DOHH2 (cell line): ENCODE data around the gene RIPOR3.

Source experiments
- CTCF ChIP-seq: fragments of 200-600 bp; sonication (generic); IDR thresholded peaks from one replicate; pipeline ENCODE4 v1.5.1; 2014; ENCODE audit warnings: antibody characterized with exemption, mild to moderate bottlenecking, low read depth, low read length; ENCODE audit not compliant: poor library complexity, severe bottlenecking
- EZH2phosphoT487 ChIP-seq: fragments of 200-600 bp; sonication (generic); IDR thresholded peaks from 2 replicates; pipeline ENCODE4 v1.6.1; 2017; ENCODE audit warnings: borderline replicate concordance, mild to moderate bottlenecking, antibody characterized with exemption, low read length, moderate library complexity, mixed read lengths

DNA sequence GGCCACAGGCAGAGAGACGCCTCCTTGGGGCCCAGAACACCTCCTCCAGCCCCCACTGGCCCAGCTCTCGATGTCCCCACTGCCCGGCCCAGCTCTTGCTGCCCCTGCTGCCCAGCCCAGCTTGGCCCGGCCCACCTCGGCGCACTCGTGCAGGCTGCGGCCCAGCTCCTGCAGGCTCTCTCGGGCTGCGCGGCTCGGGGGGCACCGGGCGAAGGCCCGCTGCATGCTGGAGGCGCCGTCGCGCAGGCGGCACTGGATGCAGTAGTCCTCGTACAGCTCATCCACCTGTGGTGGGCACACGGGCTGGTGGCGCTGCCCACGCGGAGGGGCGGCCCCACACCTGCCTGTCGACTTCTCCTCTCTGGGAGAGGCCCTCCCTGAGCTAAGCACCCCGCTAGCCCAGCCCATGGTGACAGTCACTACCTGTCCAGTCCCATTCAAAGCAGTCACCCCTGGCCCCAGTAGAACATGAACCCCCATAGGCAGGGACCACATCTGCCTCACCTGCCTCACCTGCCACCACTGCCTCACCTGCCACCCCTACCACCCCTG is 81.8 kb downstream of the RIPOR3 start:
- TF ChIP-seq CTCF (no peak), EZH2phosphoT487 (no peak)
